BE2C (cell line): Measurements from ENCODE around the gene JSRP1.
A peak's percentile ranks its signal among the peaks of the same experiment; 100 is the strongest.

Experiments
- DNase-seq: peaks from one replicate; pipeline ENCODE4 v3.0.0-alpha.2; 2020
- H3K27me3 ChIP-seq: fragments of 250-450 bp; sonication (Bioruptor Pico); 2 replicates; pipeline ENCODE4 v1.5.1; 2020; ENCODE audit warnings: mild to moderate bottlenecking
- H3K36me3 ChIP-seq: fragments of 250-450 bp; sonication (Bioruptor Pico); 2 replicates; pipeline ENCODE4 v1.5.1; 2020; ENCODE audit warnings: mild to moderate bottlenecking
- H3K4me1 ChIP-seq: fragments of 250-450 bp; sonication (Bioruptor Pico); 2 replicates; pipeline ENCODE4 v1.5.1; 2020
- H3K4me3 ChIP-seq: 2 replicates; pipeline ENCODE4 v1.5.1; 2011; ENCODE audit warnings: low read depth, low read length
- H3K9me3 ChIP-seq: fragments of 250-450 bp; sonication (Bioruptor Pico); 2 replicates; pipeline ENCODE4 v1.5.1; 2020
- TF ChIP-seq, protein P1 (sequence below): IDR thresholded peaks from 2 replicates; pipeline ENCODE4 v1.5.1; 2012; ENCODE audit warnings: mild to moderate bottlenecking, low read depth, low read length

JSRP1 gene

GRCh38 chr19:2251106-2252054, 4.8 kb downstream of the JSRP1 start:
- H3K27me3 ChIP-seq, result no peaks in the 10 kb centered on the region
- no peaks in the 10 kb centered on the region for H3K9me3 ChIP-seq
- peaks cover 35% of the 10 kb centered on the region for H3K36me3 ChIP-seq
- TF ChIP-seq, protein P1, sequence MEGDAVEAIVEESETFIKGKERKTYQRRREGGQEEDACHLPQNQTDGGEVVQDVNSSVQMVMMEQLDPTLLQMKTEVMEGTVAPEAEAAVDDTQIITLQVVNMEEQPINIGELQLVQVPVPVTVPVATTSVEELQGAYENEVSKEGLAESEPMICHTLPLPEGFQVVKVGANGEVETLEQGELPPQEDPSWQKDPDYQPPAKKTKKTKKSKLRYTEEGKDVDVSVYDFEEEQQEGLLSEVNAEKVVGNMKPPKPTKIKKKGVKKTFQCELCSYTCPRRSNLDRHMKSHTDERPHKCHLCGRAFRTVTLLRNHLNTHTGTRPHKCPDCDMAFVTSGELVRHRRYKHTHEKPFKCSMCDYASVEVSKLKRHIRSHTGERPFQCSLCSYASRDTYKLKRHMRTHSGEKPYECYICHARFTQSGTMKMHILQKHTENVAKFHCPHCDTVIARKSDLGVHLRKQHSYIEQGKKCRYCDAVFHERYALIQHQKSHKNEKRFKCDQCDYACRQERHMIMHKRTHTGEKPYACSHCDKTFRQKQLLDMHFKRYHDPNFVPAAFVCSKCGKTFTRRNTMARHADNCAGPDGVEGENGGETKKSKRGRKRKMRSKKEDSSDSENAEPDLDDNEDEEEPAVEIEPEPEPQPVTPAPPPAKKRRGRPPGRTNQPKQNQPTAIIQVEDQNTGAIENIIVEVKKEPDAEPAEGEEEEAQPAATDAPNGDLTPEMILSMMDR, result no peak
- no peaks in the 10 kb centered on the region for H3K4me1 ChIP-seq
- no peak overlapping the region for H3K4me3 ChIP-seq
- peak; percentile 14 for DNase-seq

GRCh38 chr19:2250766-2251105, 5.5 kb downstream of the JSRP1 start:
- no peak for DNase-seq
- Histone ChIP-seq H3K4me1 (no peaks in the 10 kb centered on the region), H3K9me3 (no peaks in the 10 kb centered on the region), H3K36me3 (peaks cover 41% of the 10 kb centered on the region), H3K27me3 (no peaks in the 10 kb centered on the region), H3K4me3 (no peak overlapping the region)
- TF ChIP-seq, protein P1, result no peak

DNA sequence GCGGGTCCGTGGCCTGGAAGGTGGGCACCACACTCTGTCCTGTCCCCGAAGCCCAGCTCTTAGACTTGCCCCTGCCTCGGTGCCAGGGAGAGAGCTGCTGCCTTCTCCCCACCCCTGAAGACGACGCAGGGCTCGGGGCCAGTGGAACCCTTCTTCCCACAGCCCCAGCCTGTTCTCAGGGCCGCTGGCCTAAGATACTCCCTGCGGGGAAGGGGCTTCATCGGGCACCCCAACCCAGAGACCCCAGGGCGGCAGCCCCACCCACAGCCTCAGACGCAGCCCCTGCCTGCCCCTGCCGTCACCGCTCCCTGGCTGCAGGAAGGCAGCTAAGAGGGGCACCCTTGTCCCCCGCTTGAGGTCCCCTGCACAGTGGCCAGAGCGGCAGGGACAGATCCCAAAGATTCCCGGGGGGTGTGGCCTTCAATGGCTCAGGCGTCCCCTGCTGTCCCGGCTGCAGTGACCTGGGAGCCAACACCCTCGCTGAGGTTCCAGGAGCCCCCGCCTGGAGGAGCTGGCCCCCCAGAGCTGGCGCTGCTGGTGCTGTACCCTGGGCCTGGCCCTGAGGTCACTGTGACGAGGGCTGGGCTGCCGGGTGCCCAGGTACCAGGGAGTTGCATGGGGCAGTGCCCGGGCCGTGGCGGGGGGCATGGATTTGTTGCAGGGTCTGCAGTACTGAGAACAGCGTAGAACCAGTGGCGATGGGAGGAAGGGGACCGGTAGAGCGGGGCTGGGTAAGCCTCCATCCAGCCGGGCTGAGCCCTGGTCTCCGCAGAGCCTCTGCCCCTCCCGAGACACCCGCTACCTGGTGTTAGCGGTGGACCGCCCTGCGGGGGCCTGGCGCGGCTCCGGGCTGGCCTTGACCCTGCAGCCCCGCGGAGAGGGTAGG, 6.1 kb downstream of the JSRP1 start:
- no peaks in the 10 kb centered on the region for H3K4me1 ChIP-seq
- H3K36me3 ChIP-seq, result peaks cover 47% of the 10 kb centered on the region
- TF ChIP-seq, protein P1, result no peak
- peak; percentile 21 for DNase-seq
- H3K4me3 ChIP-seq, result no peak overlapping the region
- H3K9me3 ChIP-seq, result no peaks in the 10 kb centered on the region
- no peaks in the 10 kb centered on the region for H3K27me3 ChIP-seq

DNA sequence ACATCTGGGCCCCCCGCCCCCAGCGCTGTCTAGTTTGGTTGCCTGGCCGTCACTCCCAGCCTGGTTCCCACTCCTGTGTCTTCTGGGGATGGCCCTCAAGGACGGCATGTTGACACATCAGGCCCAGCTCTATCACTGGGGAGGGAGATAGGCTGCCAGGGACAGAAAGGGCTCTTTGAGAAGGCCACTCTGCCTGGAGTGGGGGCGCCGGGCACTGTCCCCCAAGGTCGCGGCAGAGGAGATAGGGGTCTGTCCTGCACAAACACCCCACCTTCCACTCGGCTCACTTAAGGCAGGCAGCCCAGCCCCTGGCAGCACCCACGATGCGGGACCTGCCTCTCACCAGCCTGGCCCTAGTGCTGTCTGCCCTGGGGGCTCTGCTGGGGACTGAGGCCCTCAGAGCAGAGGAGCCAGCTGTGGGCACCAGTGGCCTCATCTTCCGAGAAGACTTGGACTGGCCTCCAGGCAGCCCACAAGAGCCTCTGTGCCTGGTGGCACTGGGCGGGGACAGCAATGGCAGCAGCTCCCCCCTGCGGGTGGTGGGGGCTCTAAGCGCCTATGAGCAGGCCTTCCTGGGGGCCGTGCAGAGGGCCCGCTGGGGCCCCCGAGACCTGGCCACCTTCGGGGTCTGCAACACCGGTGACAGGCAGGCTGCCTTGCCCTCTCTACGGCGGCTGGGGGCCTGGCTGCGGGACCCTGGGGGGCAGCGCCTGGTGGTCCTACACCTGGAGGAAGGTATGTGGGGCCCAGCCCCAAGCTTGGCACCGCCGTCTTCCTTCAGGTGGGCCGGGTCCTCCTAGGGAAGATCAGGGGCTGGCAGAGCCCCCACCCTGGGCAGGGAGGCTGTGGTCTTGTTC, 7.0 kb downstream of the JSRP1 start, which contains the start of gene AMH:
TSS of gene AMH (plus strand) at position 314 of the 857 bp plus-strand sequence. CDS start at position 324, 10 bp downstream.
- H3K9me3 ChIP-seq, result no peaks in the 10 kb centered on the region
- H3K36me3 ChIP-seq, result peaks cover 56% of the 10 kb centered on the region
- DNase-seq, result peak; percentile 37
- TF ChIP-seq, protein P1, result no peak
- H3K4me1 ChIP-seq, result no peaks in the 10 kb centered on the region
- no peaks in the 10 kb centered on the region for H3K27me3 ChIP-seq
- H3K4me3 ChIP-seq, result no peak within 1 kb of the TSS

GRCh38 chr19:2248136-2249009, 7.8 kb downstream of the JSRP1 start:
- H3K36me3 ChIP-seq, result peaks cover 65% of the 10 kb centered on the region
- H3K9me3 ChIP-seq, result no peaks in the 10 kb centered on the region
- no peaks in the 10 kb centered on the region for H3K27me3 ChIP-seq
- TF ChIP-seq, protein P1, result no peak
- peak; percentile 9 for DNase-seq
- peaks cover 3% of the 10 kb centered on the region; the same call in 1 of the 2 replicates for H3K4me1 ChIP-seq
- H3K4me3 ChIP-seq, result no peak overlapping the region
